Right ventricle myocardium superior (tissue), 1 donor: ENCODE results near the gene TNFSF10. TPM values are rescaled to one million over a fixed set of nuclear protein-coding genes. Genes with fewer than 3 reads are reported as not detected.
"Not testable (repeated sequence)": the region's sequence is repeated elsewhere in the genome, so short reads cannot be mapped to it uniquely, and the experiment has no call there.

Source experiments
- ATAC-seq: fragments of 200-7000 bp; cut with Tn5 transposase; one replicate; pipeline ENCODE4 v1.9.1; 2020; ENCODE audit warnings: mild to moderate bottlenecking; ENCODE audit not compliant: poor library complexity
- DNase-seq: peaks from one replicate; pipeline ENCODE4 v3.0.0-alpha.2; 2020
- intact Hi-C: fragments of 100-400 bp; cut with DNase I; formaldehyde crosslinking; loops from one replicate; pipeline ENCODE4 v1.11.2; 2022
- long read RNA-seq: library from polyadenylated mRNA; unstranded; transcript quantifications from one replicate; pipeline ENCODE4 v2.0.0, GENCODE V29; 2021
- total RNA-seq: library from RNA; stranded (reverse); fragmentation: NEBNext Ultra II Directional; extraction: Animal tissue kit (Norgen Biotek cat#: 25700); gene quantifications from one replicate; pipeline ENCODE4 v1.2.1, GENCODE V29; 2021
- donor health status: DM: no; HTN: yes; CAD: no; lungs with severe emphysema.

Gene TNFSF10
- 13.7 TPM for total RNA-seq
- long read RNA-seq, transcript TNFSF10-201 (5 exons, 1,953 nt): major isoform, 16 of 19 reads
- long read RNA-seq, partial matches to known transcripts: 1 of 19 reads
- long read RNA-seq, other reads (novel, unspliced or antisense): 1 of 19 reads

GRCh38 chr3:172522871-172523818, at the start of gene TNFSF10:
Gene TNFSF10, minus strand, starts transcription at chr3:172523430. Its CDS starts 46 bp downstream, at chr3:172523384.
- intact Hi-C loops: no loop called here

GRCh38 chr3:172569128-172570008, 46.1 kb upstream of the TNFSF10 start:
- DNase-seq (no peak), ATAC-seq (no peak)
- intact Hi-C loops: no loop called here

More at GRCh38 chr3:172522871-172523818, at the start of gene TNFSF10:
- DNase-seq: peak; percentile 73
- peak; percentile 94 for ATAC-seq

GRCh38 chr3:172568701-172569100, 45.5 kb upstream of the TNFSF10 start:
- DNase-seq: no peak
- peak; percentile 51 for ATAC-seq
- intact Hi-C loops: no loop called here

GRCh38 chr3:172566785-172567184, 43.6 kb upstream of the TNFSF10 start:
- DNase-seq, intact Hi-C loops, ATAC-seq: not testable (repeated sequence)

DNA sequence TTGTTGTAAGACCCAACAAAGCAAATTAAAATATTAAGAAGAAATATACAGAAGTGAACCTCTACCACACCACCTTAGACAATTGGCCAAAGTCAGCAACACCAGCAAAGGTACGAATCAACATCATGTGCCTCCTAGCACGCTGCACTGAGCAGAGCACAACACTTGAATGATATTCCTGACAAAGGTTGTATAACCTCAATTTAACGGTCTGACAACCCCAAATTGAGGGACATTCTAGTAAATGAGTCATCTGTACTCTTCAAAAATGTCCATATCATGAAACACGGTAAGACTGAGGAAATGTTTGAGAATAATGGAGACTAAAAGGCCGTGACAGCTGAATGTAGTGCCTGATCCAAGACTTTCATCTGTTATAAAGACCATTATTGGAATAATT, 41.3 kb upstream of the TNFSF10 start:
- ATAC-seq (no peak), DNase-seq (no peak)
- intact Hi-C loops: no loop called here

DNA sequence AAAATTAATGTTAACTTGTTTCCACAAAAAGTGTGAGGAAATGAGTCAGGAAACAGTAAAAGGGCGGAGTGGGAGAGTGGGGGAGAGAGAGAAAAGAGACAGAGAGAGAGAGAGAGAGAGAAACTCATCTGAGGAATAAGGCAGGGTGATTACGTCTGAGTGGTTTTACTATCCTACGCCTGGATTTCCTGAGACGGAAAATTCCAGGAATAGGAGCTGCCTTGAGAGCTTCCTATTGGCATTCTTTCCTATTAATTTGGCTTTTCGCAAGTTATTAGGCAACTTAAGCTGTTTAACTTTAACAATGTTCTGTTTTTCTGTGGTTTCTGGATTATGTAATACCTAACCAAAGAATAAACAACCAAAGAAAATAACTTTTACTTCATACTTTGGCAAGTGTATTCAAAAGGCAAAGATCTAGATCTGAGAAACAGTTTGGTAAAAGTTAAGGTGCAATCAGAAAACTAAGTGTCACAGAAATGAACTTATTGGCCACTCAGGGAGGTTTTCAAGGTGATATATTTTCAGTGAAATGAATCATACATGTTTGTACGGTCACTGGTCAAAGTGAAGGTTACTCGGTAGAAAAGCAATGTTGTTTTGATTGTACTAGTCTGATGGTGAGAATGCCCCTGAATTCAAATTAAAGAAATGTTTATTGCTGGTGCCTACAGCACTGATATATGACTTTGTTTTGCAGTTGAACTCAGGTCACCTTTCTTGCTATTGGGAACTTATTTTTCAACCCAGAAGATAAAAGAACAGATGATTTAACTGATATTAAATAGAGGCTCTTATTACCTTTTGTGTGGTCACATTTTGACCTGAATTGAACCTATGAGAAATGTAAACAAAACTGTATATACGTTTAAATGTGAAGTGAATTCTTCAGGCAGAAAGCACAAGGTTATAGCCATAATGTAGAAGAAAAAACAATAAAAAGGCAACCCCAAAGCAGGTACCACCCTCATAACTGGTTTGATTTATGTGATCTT, 39.9 kb upstream of the TNFSF10 start:
- DNase-seq (no peak), ATAC-seq (peak; percentile 93)
- intact Hi-C loops: no loop called here

- DNase-seq (no peak), ATAC-seq (no peak)
- intact Hi-C loops: no loop called here
Measured at GRCh38 chr3:172561897-172562640, 38.8 kb upstream of the TNFSF10 start.

- ATAC-seq: no peak
- no peak for DNase-seq
- intact Hi-C loops: no loop called here
Measured at GRCh38 chr3:172560586-172560985, 37.4 kb upstream of the TNFSF10 start.

DNA sequence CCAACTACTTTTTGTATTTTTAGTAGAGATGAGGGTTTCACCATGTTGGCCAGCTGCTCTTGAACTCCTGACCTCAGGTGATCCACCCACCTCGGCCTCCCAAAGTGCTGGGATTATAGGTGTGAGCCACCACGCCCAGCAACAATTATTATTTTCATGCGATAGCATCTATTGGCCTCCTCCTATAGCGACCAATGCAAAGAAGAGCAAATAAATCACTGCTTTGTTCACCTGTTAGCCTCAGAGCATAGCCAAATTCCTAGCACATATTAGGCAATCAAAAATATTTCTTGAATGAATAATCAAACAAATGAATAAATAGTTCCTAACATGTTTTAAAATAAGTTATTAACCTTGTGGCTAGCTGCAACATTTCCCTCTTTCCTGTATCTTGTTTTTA, 36.8 kb upstream of the TNFSF10 start:
- DNase-seq (no peak), ATAC-seq (no peak)
- intact Hi-C loops: no loop called here

DNA sequence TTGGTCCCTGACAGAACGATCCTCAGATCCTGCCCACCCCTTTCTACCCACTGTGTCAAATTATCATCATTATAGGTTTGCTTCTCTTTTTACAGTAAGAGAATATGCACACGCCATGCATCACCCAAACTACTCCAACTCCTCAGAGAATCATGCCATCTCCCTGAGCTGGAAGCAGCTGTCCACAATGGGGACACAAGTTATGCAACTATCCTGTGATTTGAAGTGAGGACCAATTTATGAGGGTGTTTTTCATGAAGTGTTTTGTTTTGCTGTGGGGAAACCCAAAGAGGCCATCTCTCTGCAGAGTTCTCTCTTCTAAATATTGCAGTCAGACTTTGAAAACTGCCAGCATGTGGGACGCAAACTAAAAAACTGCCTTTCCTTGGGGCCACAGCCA, 35.8 kb upstream of the TNFSF10 start:
- DNase-seq (no peak), ATAC-seq (peak; percentile 33)
- intact Hi-C loops: no loop called here

- ATAC-seq (peak; percentile 84), DNase-seq (no peak)
- intact Hi-C loops: no loop called here
Measured at GRCh38 chr3:172557515-172558220, 34.4 kb upstream of the TNFSF10 start.

- no peak for ATAC-seq
- intact Hi-C loops: no loop called here
- DNase-seq: no peak
Measured at GRCh38 chr3:172553526-172554252, 30.5 kb upstream of the TNFSF10 start.

DNA sequence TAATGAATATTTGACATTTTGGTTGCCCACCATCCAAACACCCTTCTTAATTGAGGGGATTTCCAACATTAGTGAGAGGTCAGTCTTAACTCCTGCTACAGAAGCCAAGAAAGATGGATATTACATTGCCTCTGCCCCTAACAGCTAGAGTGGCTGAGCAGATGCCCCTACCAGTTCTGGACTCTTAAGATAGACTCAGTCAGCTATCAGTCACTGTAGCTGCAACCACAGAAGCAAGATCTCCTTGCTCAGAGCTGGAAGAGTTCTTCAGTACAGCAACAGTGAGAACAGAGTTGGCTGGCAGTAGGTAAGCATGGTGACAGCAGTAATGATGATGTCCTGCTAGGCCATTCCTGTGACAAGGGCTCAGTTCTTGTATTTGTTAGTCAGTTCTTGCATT, 29.4 kb upstream of the TNFSF10 start:
- intact Hi-C loops: no loop called here
- ATAC-seq: no peak
- no peak for DNase-seq

GRCh38 chr3:172551874-172552273, 28.6 kb upstream of the TNFSF10 start:
- DNase-seq (no peak), ATAC-seq (no peak)
- intact Hi-C loops: no loop called here

DNA sequence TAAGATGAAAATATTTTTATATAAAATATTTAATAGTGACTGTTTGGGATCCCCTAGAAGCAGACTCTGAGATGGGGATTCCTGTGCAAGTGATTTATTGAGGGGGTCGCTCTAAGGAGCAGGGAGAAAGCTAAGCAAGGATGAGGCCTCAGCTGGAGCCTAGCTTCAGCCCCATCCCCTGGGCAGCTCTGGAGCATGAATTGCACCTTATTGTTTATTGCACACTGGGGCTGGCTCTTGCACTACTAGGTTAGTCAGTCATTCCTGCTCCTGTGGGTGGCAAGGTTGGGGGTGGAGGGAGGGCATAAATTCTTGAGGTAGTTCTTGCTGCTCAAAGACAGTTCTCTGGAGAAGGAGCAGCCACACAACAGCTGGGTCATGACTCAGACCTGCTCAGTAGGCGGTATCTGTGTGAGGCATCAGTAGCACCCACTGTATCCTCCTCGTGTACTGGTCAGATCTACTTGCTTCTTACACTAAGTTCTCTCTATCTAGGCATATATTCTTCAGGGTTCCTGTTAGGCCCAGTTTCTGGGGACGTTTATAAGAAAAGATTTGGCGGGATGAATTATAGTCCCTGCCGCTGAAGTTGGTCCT, 27.2 kb upstream of the TNFSF10 start:
- intact Hi-C loops: no loop called here
- DNase-seq (no peak), ATAC-seq (no peak)

GRCh38 chr3:172549144-172549543, 25.9 kb upstream of the TNFSF10 start:
- DNase-seq (no peak), ATAC-seq (no peak)
- intact Hi-C loops: no loop called here
